K562 (cell line): ENCODE results near the gene DIP2C. TPM values are rescaled to one million over a fixed set of nuclear protein-coding genes. Genes with fewer than 3 reads are reported as not detected.
"Not testable (repeated sequence)": the region's sequence is repeated elsewhere in the genome, so short reads cannot be mapped to it uniquely, and the experiment has no call there.

Experiments used
- ATAC-seq: fragments of 200-7000 bp; cut with Tn5 transposase; 3 replicates; pipeline ENCODE4 v1.9.1; 2020; ENCODE audit warnings: moderate library complexity
- BruUV-seq: library from RNA; stranded (reverse); fragments of 400-500 nt; replicated peaks from 2 replicates; lab custom pipeline; 2021; lab: Mats Ljungman, UMichigan
- CTCF ChIA-PET: fragments of 300-600 bp; formaldehyde crosslinking; extraction: SDS; loops from one replicate; lab custom pipeline; 2021; ENCODE audit warnings: low intra/inter-chr PET ratio; lab: Yijun Ruan, JAX
- POLR2A ChIA-PET: fragments of 300-600, 350-650 bp; sonication (Branson Sonifier 250); formaldehyde crosslinking; extraction: SDS; loops from one replicate; lab custom pipeline; 2021; ENCODE audit warnings: antibody characterized with exemption, inconsistent platforms; lab: Yijun Ruan, JAX
- DNase-seq, 4 experiments: peaks; one replicate each; pipeline versions ENCODE4 v3.0.0 to v3.0.0-alpha.2; 2011 to 2018; ENCODE audit warnings: low spot score in 3 of 4, mixed read lengths in 3 of 4; ENCODE audit errors: extremely low read depth in 1 of 4
- FAIRE-seq: peaks from 2 replicates; lab custom pipeline; 2011; peaks lifted over from hg19 to GRCh38; lab: Jason Lieb, UNC
- H2AFZ ChIP-seq: 2 replicates; pipeline ENCODE4 v1.6.0; 2011; ENCODE audit warnings: low read depth, low read length, control low read depth, inconsistent platforms
- H3K27ac ChIP-seq: fragments of 200-600 bp; 3 replicates; pipeline ENCODE4 v1.8.0; 2011; ENCODE audit warnings: low read depth, mild to moderate bottlenecking, control low read depth, inconsistent platforms, low read length, moderate library complexity, mixed read lengths; ENCODE audit errors: extremely low read depth
- H3K27me3 ChIP-seq, 2 experiments: fragments of 300-600 bp in 1 of 2; 2 replicates in 1 of 2; 3 replicates in 1 of 2; pipeline versions ENCODE4 v1.6.0 to v1.8.0; 2011; ENCODE audit warnings: inconsistent platforms in 2 of 2, low read length in 2 of 2, mild to moderate bottlenecking in 1 of 2, mixed read lengths in 1 of 2, moderate library complexity in 1 of 2; ENCODE audit not compliant: control insufficient read depth in 2 of 2, insufficient read depth in 2 of 2
- H3K36me3 ChIP-seq: fragments of 300-600 bp; 3 replicates; pipeline ENCODE4 v1.8.0; 2011; ENCODE audit warnings: mild to moderate bottlenecking, low read length, inconsistent platforms; ENCODE audit not compliant: control insufficient read depth, insufficient read depth
- H3K4me1 ChIP-seq, 2 experiments: fragments of 200-600 bp in 1 of 2; replicated peaks in 1 of 2; 2 replicates in 1 of 2; 3 replicates in 1 of 2; pipeline versions ENCODE4 v1.5.1 to v1.8.0; 2011; ENCODE audit warnings: inconsistent platforms in 2 of 2, low read length in 2 of 2, mild to moderate bottlenecking in 1 of 2, mixed read lengths in 1 of 2, moderate library complexity in 1 of 2; ENCODE audit not compliant: control insufficient read depth in 2 of 2, insufficient read depth in 2 of 2
- H3K4me2 ChIP-seq: 2 replicates; pipeline ENCODE4 v1.6.1; 2011; ENCODE audit warnings: low read length, control low read depth, inconsistent platforms, mixed read lengths; ENCODE audit not compliant: insufficient read depth
- H3K4me3 ChIP-seq: fragments of 200-600 bp; sonication (generic), shearing (Covaris generic); 2 replicates; pipeline ENCODE4 v1.5.1; 2016; ENCODE audit warnings: control low read depth, inconsistent platforms
- H3K79me2 ChIP-seq: fragments of 200-600 bp; 3 replicates; pipeline ENCODE4 v1.8.0; 2011; ENCODE audit warnings: low read length, inconsistent platforms; ENCODE audit not compliant: control insufficient read depth, insufficient read depth
- H3K9ac ChIP-seq, 2 experiments: 2 replicates each; pipeline versions ENCODE4 v1.6.0 to v1.6.1; 2011; ENCODE audit warnings: low read depth in 2 of 2, low read length in 2 of 2, control low read depth in 1 of 2, inconsistent platforms in 1 of 2, mild to moderate bottlenecking in 1 of 2, mixed read lengths in 1 of 2; ENCODE audit not compliant: insufficient read depth in 1 of 2
- H3K9me1 ChIP-seq: one replicate; pipeline ENCODE4 v1.6.0; 2011; ENCODE audit warnings: inconsistent platforms, mild to moderate bottlenecking, low read length, moderate library complexity; ENCODE audit not compliant: control insufficient read depth, insufficient read depth
- H3K9me3 ChIP-seq: replicated peaks from 2 replicates; pipeline ENCODE4 v1.5.1; 2011; ENCODE audit warnings: low read depth, low read length, inconsistent platforms; ENCODE audit not compliant: control insufficient read depth, insufficient read depth
- H4K20me1 ChIP-seq: replicated peaks from 2 replicates; pipeline ENCODE4 v1.6.1; 2011; ENCODE audit warnings: low read length, inconsistent platforms, mixed read lengths; ENCODE audit not compliant: control insufficient read depth, insufficient read depth
- DNMT1 ChIP-seq: fragments of 450-650 bp; IDR thresholded peaks from 2 replicates; pipeline ENCODE4 v1.6.1; 2016; ENCODE audit warnings: antibody characterized with exemption, mild to moderate bottlenecking
- MCM2 ChIP-seq: fragments of 450-650 bp; IDR thresholded peaks from 2 replicates; pipeline ENCODE4 v1.6.1; 2017; ENCODE audit warnings: low read depth, mild to moderate bottlenecking
- SETDB1 ChIP-seq: IDR thresholded peaks from one replicate; pipeline ENCODE4 v1.6.1; 2012; ENCODE audit warnings: low read length, control low read depth, inconsistent platforms
- SIN3B ChIP-seq: fragments of 450-650 bp; IDR thresholded peaks from 2 replicates; pipeline ENCODE4 v1.6.1; 2017; ENCODE audit warnings: low read depth, mild to moderate bottlenecking, moderate library complexity
- TAL1 ChIP-seq: fragments of 450-650 bp; IDR thresholded peaks from 2 replicates; pipeline ENCODE4 v1.6.1; 2016; ENCODE audit warnings: mild to moderate bottlenecking
- ZC3H11A ChIP-seq: IDR thresholded peaks from 2 replicates; pipeline ENCODE4 v1.6.1; 2012; ENCODE audit warnings: low read depth, low read length, improper control_type of control experiment
- WGBS: fragments of 100-300 bp; shearing (Covaris generic); methylation state at CpG from one replicate; pipeline ENCODE4 v1.1.6; 2016; ENCODE audit warnings: low coverage, mixed read lengths; ENCODE audit not compliant: insufficient coverage; ENCODE audit errors: missing lambda C conversion rate; 5-methylcytosine and 5-hydroxymethylcytosine counted together
- in situ Hi-C: fragments of 300-500 bp; cut with MboI; formaldehyde crosslinking; loops from 4 replicates; pipeline ENCODE4 v1.15.0; 2018; ENCODE audit warnings: inconsistent platforms, mixed read lengths
- intact Hi-C: fragments of 100-400 bp; cut with micrococcal nuclease; formaldehyde crosslinking; loops from 2 replicates; pipeline ENCODE4 v1.14.2; 2022
- polyA plus RNA-seq, 8 experiments: library from polyadenylated mRNA; depleted of rRNA in 4 of 8; stranded (reverse) in 5 of 8; unstranded in 3 of 8; fragments of >200 nt; fragmentation: Nextera tagmentation in 2 of 8; fragmentation: Illumina TruSeq in 1 of 8; extraction: Ambion mirVana in 2 of 8; extraction: Trizol in 1 of 8; gene quantifications; 2 replicates each; pipeline versions ENCODE4 v1.2.1 to v1.2.3, GENCODE V29; 2011 to 2014; ENCODE audit warnings: inconsistent platforms in 1 of 8, missing spikeins in 1 of 8
- total RNA-seq, 7 experiments: library from RNA; depleted of rRNA in 6 of 7; stranded (reverse); fragments of >200 nt in 6 of 7; fragmentation: Illumina TruSeq in 2 of 7; extraction: Trizol in 2 of 7; gene quantifications; 2 replicates each; pipeline versions ENCODE4 v1.2.1 to v1.2.3, GENCODE V29; 2011 to 2021; ENCODE audit warnings: low replicate concordance in 1 of 7
- TF ChIP-seq, protein P1 (sequence below), 2 experiments: fragments of 450-650 bp; IDR thresholded peaks; 2 replicates each; pipeline ENCODE4 v1.6.1; 2016
- TF ChIP-seq, protein P2 (sequence below): sonication (generic); formaldehyde crosslinking; IDR thresholded peaks from 2 replicates; pipeline ENCODE4 v1.8.0; 2022; ENCODE audit warnings: mild to moderate bottlenecking, missing genetic modification reagents

DIP2C gene
- total and polyA plus RNA-seq, 9 of the 15 experiments (the other 6 are each of a cell fraction or from before 2014, with no cell fraction given), result 0.01 TPM; not detected in 8

GRCh38 chr10:533186-533585 lies 156.3 kb downstream of the DIP2C start:
- peaks cover 53 to 87% of the 10 kb centered on the region in 2 experiments for H3K27me3 ChIP-seq
- ATAC-seq (no peak), DNase-seq (no peak), FAIRE-seq (no peak)
- POLR2A ChIA-PET, result no interaction called here
- no peak overlapping the region for H3K4me2 ChIP-seq
- WGBS, result 4% methylated on average over 6 of the region's 7 CpGs
- H3K9me1 ChIP-seq, result no peaks in the 10 kb centered on the region
- in situ Hi-C loops, result no loop called here
- no peak overlapping the region for H3K27ac ChIP-seq
- no peaks in the 10 kb centered on the region for H3K79me2 ChIP-seq
- no peaks in the 10 kb centered on the region for H3K4me1 ChIP-seq
- no peak overlapping the region for H2AFZ ChIP-seq
- intact Hi-C loops, result no loop called here
- H3K9ac ChIP-seq, result no peak overlapping the region
- H3K36me3 ChIP-seq, result no peaks in the 10 kb centered on the region
- no peaks in the 10 kb centered on the region for H3K9me3 ChIP-seq
- H4K20me1 ChIP-seq, result no peaks in the 10 kb centered on the region; the same call in 1 of the 2 replicates
- H3K4me3 ChIP-seq, result no peak overlapping the region
- TF ChIP-seq SETDB1 (no peak), SIN3B (no peak), DNMT1 (no peak), ZC3H11A (no peak), TAL1 (no peak), MCM2 (no peak)
- TF ChIP-seq, protein P1, sequence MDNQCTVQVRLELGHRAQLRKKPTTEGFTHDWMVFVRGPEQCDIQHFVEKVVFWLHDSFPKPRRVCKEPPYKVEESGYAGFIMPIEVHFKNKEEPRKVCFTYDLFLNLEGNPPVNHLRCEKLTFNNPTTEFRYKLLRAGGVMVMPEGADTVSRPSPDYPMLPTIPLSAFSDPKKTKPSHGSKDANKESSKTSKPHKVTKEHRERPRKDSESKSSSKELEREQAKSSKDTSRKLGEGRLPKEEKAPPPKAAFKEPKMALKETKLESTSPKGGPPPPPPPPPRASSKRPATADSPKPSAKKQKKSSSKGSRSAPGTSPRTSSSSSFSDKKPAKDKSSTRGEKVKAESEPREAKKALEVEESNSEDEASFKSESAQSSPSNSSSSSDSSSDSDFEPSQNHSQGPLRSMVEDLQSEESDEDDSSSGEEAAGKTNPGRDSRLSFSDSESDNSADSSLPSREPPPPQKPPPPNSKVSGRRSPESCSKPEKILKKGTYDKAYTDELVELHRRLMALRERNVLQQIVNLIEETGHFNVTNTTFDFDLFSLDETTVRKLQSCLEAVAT (IDR thresholded peaks at IDR 0.05), result no peak
- TF ChIP-seq, protein P2, sequence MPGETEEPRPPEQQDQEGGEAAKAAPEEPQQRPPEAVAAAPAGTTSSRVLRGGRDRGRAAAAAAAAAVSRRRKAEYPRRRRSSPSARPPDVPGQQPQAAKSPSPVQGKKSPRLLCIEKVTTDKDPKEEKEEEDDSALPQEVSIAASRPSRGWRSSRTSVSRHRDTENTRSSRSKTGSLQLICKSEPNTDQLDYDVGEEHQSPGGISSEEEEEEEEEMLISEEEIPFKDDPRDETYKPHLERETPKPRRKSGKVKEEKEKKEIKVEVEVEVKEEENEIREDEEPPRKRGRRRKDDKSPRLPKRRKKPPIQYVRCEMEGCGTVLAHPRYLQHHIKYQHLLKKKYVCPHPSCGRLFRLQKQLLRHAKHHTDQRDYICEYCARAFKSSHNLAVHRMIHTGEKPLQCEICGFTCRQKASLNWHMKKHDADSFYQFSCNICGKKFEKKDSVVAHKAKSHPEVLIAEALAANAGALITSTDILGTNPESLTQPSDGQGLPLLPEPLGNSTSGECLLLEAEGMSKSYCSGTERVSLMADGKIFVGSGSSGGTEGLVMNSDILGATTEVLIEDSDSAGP, result no peak
- TF ChIP-seq, all 486 proteins: peak for 0
- CTCF ChIA-PET, result no interaction called here
- no TSS peak for BruUV-seq

DNA sequence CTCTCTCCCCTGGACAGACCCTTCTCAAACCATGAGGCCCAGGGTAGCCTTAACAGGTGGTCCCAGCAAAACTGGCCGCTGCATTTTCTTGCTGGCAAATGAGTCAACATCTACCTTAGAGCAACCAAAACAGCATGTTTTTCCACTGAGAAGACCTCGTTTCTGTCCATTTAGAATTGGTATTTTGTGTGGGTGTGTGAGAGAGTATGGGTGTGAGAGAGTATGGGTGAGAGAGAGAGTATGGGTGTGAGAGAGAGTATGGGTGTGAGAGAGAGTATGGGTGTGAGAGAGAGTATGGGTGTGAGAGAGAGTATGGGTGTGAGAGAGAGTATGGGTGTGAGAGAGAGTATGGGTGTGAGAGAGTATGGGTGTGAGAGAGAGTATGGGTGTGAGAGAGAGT lies 157.1 kb downstream of the DIP2C start:
- H3K27ac ChIP-seq, ATAC-seq, H3K9me3 ChIP-seq, intact Hi-C loops, H3K4me3 ChIP-seq, POLR2A ChIA-PET, H2AFZ ChIP-seq, BruUV-seq, H3K9ac ChIP-seq, H3K9me1 ChIP-seq, H3K4me1 ChIP-seq, FAIRE-seq, H4K20me1 ChIP-seq, H3K79me2 ChIP-seq, in situ Hi-C loops, CTCF ChIA-PET, H3K36me3 ChIP-seq, DNase-seq, H3K4me2 ChIP-seq: not testable (repeated sequence)
- 0% methylated on average over 2 of the region's 2 CpGs for WGBS
- H3K27me3 ChIP-seq, result peaks cover 57 to 87% of the 10 kb centered on the region in 2 experiments
